NCI-H146 (cell line): ENCODE results near the gene JADE3.
A peak's percentile ranks its signal among the peaks of the same experiment; 100 is the strongest.

ENCODE experiments used
- DNase-seq: peaks from one replicate; lab custom pipeline; 2025; lab: John Stamatoyannopoulos, UW

The JADE3 gene

DNA sequence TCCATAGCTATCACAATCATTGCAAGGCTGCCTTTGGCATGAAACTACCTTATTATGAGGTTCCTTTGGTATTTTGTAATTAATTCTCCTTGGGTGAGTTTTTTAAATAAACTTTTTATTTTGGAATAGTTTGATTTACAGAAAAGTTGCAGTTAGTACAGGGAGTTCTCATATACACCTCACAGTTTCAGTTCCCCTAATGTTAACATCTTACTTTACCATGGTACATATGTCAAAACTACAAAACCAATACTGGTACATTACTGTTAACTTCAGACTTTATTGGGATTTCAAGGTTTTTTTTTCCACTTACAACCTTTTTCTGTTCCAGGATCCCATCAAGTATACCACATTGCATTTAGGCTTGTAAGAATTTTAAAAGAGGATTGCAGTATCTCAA, 114.0 kb downstream of the JADE3 start:
- no peak for DNase-seq

- peak; percentile 42 for DNase-seq
Observed at GRCh38 chrX:47030339-47030738, 118.1 kb downstream of the JADE3 start.

DNA sequence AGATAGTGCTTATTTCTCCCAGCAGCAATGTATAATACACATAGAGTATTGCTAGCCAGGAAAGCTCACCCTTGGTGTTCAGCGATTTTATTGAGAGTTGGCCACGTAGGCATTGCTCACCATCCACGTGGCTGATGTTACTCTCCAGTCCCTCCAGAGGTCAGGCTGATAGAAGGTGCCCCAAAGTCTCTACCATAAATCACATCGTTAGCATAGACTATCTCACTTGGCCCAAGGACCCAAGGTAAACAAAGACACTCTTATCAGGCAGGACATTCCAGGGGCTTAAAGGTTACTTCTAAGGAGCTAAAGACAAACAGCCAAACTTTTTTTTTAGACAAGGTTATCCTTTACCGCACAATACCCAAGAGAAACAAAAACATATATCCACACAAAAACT, 135.8 kb downstream of the JADE3 start:
- no peak for DNase-seq

- DNase-seq: no peak
Observed at GRCh38 chrX:47059142-47059874, 147.1 kb downstream of the JADE3 start.

GRCh38 chrX:47060708-47061107, 148.5 kb downstream of the JADE3 start:
- DNase-seq: no peak

- no peak for DNase-seq
Observed at GRCh38 chrX:47061238-47061919, 149.2 kb downstream of the JADE3 start.

- DNase-seq: no peak
Observed at GRCh38 chrX:47063179-47063578, 151.0 kb downstream of the JADE3 start.

GRCh38 chrX:47068214-47068613, 156.0 kb downstream of the JADE3 start:
- no peak for DNase-seq

DNA sequence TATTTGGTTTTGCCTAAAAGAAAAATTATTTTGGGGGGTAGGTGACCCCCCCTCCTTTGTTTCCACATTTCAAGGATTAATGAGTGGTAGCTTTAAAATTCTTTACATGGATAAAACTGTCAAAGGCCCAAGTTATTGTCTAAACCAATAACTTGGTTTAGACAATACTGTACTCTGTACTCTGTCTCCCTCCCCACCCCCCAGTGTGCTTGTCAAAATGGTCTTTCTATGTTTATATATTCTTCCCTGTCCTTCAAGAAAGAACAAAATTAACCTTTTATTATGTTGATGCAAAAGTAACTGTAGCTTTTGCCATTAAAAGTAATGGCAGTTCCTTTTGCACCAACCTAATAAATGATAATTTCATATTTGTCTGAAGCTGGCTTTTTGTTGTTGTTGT, 156.5 kb downstream of the JADE3 start:
- no peak for DNase-seq

- no peak for DNase-seq
Observed at GRCh38 chrX:47078129-47079043, 166.2 kb downstream of the JADE3 start, which contains the start of gene RGN. RGN (plus strand) TSS chrX:47078443; CDS start chrX:47081145, 2,702 bp downstream.

GRCh38 chrX:47080215-47080914, 168.1 kb downstream of the JADE3 start:
- peak; percentile 10 for DNase-seq

DNA sequence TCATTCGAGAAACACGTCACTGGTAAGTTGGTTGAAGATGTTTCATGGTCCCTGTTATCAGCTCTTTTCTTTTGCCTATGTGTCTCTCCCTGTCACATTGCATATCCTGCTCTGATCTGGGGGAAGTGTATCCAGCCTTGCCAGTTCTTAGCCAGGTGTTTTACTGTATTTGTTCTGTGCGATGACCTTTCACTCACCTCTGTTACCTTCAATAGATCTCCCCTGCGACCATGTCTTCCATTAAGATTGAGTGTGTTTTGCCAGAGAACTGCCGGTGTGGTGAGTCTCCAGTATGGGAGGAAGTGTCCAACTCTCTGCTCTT, 168.7 kb downstream of the JADE3 start:
- peak; percentile 37 for DNase-seq

DNA sequence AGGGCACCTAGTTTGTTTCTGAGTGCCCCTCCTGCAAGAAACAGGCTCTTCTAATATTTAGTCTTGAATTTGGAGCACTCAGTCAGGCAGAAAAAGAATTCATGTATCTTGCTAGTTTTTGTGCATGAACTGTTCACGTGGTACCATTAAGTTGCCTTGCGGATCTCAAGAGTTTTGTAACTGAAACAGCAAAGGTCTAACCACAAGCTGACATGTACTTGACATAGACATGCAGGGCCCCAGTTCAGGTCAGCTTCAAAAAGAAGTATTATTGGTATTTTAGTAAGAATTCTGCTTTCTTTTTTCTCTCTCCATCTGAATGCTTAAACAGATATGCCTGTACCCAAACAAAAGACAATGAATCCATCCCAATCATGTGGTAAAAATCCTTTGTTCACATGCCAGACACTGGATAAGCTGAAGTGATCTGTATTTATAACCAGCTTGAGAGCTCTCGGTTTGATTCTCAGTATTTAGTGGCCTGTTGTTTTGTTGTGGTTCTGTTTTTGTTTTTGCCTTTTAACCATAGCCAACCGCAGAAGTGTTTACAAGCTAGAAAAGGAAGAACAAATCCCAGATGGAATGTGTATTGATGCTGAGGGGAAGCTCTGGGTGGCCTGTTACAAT, 179.0 kb downstream of the JADE3 start:
- DNase-seq: no peak

DNA sequence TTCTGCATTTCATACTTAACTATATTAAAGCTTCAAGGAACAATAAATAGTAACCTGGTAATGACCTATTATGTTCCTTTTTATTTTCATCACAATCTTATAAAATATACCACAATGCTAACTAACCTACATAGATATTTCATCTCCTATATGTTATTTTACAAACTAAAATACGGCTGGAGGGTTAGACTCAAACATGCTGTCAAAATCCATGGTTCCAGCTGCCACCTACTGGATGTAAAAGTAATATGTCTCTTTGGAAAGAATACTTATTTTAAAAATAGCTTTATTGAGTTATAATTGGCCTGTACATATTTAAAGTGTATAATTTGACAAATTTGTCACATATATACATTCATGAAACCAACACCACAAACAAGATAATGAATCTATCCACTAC, 181.0 kb downstream of the JADE3 start:
- peak; percentile 15 for DNase-seq

DNA sequence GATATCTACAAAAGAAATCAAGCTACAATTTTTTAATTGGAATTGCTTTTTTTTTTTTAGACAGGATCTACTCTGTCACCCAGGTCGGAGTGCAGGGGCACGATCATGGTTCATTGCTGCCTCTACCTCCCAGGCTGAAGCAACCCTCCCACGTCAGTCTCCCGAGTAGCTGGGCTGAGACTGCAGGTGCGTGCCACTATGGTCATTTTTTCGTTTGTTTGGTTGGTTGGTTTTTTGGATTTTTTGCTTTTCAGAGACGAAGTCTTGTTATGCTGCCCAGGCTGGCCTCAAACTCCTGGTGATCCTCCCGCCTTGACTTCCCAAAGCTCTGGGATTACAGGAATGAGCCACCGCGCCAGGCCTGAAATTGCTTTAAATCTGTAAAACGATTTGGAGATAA, 181.6 kb downstream of the JADE3 start:
- no peak for DNase-seq

DNA sequence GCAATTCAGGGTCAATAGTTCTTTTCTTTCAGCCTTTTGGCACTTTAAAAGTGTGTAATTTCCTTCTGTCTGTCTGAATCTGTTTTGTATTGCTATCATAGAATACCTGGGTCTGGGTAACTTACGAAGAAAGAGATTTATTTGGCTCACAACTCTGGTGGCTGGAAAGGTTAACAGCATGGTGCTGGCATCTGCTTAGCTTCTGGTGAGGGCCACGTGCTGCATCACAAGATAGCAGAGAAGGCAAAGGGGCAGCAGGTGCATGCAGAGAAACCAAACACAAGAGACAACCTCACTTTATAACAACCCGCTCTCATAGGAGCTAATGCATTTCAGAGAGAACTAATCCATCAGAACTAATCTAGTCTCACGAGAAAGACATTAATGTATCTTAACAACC, 184.8 kb downstream of the JADE3 start:
- peak; percentile 40 for DNase-seq

GRCh38 chrX:47098338-47099094, 186.3 kb downstream of the JADE3 start:
- DNase-seq: no peak

- DNase-seq: no peak
Observed at GRCh38 chrX:47101206-47101605, 189.0 kb downstream of the JADE3 start.
